NOMO-1 treated with dmso at 0.1 percent for 144 hours (cell line): Measurements from ENCODE around the gene DPYD.

Experiments used
- DNase-seq: peaks from one replicate; lab custom pipeline; 2025; ENCODE audit not compliant: unreplicated experiment; lab: John Stamatoyannopoulos, UW

The DPYD gene

DNA sequence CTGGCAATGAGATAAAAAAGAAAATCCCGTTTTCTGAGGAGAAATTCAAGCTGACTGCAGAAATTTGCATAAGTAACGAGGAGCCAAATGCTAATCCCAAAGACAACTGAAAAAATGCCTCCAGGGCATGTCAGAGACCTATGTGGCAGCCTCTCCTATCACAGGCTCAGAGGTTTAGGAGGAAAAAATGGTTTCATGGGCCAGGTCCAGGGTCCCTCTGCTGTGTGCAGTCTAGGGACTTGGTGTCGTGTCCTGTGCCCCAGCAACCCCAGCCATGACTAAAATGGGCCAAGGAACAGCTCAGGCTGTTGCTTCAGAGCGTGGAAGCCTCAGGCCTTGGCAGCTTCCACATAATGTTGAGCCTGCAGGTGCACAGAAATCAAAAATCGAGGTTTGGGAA is 456.5 kb downstream of the DPYD start:
- no peak for DNase-seq

DNA sequence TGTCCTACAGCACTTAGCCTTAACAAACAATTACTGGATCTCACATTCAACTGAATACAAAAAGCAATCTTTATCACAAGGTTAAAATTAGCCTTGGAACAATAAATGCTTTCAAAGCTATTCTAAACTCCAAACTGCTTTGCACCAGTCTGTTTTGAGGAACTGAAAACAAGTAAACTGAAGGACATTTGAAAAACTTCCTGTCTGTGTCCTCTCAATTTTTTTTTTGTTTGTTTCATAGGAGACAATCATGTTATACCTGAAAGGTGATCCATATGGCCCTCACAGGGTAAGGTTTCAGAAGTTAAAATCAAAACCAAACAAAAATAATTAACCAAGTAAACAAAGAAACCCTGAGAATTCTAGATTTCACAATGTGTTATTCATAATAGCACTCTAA is 459.1 kb downstream of the DPYD start:
- DNase-seq = no peak

DNA sequence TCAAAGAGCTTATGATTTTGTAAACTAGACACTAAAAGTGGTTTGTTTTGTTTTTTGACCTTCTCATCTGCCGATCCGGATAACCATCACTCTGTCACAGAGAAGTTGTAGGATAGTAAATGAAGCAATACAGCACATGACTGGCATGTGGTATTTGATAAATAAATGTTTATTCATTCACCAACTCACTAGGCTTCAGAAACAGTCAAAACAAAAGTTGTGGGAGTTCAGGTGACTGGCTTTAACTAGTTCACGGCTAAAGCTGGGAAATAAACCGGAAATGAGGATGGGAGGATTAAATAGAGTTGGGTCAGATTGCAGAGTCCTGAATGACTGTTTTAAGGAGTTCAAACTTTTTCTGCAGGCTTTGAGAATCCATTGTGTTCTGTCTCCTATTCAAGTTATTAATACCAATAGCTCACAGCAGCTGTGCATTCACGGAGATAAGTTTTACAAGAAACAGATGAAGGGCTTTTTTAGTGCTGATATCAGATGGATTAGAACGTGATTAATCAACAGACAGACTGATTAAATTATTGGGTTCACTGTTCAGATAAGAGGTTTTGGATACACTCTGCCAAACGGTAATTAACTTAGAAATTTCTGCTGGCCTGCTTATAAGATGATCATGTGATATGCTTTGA is 463.3 kb downstream of the DPYD start:
- DNase-seq = no peak

DNA sequence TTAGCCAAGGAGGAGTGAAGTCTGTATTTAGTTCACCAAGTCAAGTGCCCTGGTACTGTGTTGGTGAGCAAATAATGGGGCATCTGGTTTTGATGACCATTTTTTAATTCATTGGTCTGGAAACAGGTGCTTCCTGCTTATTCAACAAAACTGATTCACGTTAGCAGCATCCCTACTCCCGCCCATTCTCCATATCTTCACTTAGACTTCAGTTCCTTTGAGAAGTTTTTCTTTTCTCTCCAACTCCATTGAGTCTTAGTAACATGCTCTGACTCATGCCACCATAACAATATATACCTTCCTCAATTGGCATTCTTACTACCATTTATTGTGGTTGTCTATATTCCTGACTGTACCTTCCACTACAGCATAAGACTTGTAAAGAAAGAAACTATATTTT is 468.9 kb downstream of the DPYD start:
- no peak for DNase-seq

DNA sequence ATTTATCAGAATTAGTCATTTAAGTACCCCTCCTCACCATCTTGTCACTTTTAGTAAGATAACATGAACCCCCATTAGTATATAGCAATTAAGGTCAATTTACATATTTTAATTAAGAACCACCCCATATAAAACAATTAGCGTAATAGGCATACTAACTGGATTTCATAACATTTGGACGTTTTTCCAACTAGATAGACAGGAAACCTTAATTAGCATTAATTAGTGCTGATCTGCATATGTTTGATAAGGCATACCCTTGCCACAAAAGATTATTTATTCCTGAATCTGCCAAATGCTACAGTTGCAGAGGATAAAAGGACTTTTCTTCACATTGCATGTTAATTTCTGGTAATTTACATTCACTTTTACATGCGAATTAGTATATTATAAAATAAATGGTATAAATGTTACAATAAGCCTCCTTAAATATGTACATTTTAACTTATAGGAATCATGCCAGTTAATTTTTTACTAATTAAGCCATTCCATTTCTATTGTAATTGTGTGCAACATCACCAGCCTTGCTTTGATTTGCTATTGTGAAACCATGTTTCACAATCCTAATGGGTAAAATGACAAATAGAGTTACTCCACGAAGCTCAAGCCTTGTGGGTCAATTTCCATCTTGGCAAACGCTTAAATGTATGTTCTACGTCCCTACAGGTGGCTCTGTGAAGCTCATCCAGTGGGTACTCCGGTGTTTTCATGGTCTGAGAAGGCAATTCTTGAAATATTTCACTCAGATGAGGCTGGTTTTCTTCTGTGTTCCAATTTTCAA is 469.6 kb downstream of the DPYD start:
- DNase-seq = no peak

DNA sequence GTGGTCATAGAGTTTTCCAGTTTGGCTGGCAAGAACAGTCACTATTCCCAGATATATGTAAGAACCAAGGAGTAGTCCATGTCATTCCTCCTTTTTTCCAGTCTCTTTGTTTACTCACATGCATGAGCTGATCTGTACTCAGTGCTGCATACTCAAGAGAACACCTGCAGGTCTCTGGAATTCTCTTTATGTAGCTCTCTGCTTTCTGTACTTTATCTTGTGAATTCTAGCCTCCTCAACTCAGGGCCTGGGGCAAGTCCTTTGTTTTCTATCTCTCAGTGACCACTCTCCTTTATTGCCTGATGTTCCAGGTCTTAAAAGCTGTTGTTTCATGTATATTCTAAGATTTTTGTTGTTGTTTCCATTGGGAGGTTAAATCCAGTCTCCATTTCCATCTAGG is 478.9 kb downstream of the DPYD start:
- no peak for DNase-seq

DNA sequence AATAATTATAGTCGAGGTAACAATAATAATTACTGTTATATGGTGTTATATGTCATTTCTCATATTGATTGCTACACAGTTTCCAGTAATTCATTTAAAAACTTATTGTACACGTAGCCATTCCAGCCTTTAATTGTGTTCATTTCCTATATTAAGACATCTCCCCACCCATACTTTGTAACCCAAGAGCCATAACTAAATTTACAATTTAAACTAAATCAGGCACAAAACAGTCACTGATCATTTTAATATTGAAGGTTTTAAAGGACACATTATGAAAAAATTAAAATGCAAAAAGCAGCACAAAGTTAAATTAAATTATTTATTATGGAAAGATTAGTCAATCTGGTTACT is 487.0 kb downstream of the DPYD start:
- no peak for DNase-seq

DNA sequence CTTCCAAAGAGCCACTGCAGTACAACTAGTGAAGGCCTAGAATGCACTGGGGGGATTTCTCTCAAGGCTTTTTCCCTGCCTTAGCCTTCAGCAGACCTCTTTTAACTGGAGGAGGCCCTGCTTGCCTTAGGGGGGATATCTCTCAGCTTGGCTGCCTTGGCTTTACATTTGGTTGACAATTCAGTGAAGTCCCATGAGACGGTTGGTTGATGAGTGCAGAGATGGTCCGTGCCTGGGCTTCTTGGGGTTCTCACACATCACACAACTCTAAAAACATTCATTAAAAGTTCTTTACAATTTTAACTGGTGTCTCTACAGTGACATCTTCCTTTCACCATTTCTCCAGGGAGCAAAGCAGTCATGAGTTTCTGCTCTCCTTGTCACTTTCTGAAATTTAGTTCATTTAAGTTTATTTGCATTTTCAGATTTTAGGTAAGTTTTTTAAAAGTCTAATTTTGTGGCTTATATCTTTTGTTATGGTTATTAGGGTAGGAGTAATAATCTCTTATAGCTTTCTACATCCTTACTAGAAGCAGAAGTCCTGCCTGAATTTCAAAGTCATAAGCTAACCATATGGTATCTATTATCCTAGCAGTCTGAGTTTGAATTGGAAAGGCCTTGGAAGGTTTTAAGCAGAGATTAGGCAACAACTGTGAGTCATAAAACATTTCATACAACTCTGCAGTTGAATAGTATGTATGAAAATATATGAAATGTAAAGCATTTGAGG is 487.6 kb downstream of the DPYD start:
- no peak for DNase-seq

DNA sequence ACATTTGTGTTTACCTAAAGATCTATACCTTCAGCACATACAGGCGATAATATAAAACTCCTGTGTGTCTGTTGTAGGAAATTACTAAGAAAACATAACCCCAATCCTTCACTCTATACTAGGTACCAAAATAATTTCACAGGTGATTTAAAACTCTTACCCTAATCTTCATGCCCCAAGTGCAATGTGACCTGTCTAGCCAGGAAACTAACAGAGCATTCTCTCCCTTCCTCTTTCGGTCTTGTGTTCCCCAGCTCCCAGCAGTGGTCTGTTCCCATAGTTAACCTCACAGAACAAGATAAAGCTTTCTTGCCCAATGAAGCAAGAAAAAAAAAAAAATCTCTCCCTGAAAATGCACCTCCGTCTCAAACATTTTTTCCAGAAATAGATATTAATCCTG is 493.5 kb downstream of the DPYD start:
- DNase-seq = no peak

DNA sequence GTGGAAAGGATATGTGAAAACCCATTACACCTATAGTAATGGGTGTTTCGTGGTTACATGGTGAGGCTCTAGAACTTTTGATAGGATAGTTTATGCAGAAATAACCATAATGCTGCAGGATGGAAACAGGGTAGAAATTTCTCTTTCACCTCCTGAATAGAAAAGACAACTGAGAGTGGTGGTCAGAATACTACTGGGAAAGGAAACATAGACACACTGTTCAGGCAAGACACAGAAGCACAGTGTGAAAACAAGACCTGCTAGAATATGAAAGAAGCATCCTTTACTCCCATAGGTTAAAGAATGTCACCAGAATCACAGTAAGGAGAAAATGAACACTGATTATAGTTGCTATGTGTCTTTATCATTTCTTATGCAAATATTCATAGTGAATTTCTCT is 496.6 kb downstream of the DPYD start:
- no peak for DNase-seq

DNA sequence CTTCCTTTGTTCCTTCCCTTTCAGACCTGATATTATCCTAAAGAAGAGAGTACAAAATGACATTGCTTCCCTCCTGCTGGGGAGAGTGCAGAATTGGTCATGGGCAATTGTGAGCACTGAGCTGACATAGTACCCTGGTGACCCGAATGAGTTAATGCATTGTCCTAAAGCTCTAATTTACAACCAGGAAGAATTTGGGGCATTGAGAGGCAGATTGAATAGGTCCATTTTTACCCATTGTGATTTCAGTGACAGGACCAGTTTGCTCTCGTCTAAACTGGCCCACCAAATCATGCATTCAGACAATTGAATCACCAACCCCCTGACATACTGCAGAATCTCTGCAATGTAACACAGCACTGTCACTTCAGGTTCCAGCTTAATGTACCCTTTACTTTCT is 497.4 kb downstream of the DPYD start:
- no peak for DNase-seq

DNA sequence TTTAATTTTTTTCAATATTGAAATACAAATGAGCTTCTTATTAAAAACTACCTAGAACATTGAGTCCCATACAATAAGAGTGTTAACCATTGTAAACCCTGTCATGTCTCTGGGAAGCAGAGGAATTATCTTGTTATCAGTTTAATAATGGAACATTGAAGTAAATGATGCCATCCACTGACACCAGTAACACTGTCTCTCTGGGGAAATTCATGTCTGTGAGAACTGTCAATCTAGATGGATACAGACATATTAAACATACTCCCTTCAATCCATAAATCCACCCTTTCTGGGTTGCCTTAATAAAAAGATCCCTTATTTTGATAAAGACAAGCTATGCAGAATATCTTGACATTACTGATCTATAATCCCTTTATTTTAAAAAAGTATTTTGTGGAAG is 503.2 kb downstream of the DPYD start:
- DNase-seq = no peak

DNA sequence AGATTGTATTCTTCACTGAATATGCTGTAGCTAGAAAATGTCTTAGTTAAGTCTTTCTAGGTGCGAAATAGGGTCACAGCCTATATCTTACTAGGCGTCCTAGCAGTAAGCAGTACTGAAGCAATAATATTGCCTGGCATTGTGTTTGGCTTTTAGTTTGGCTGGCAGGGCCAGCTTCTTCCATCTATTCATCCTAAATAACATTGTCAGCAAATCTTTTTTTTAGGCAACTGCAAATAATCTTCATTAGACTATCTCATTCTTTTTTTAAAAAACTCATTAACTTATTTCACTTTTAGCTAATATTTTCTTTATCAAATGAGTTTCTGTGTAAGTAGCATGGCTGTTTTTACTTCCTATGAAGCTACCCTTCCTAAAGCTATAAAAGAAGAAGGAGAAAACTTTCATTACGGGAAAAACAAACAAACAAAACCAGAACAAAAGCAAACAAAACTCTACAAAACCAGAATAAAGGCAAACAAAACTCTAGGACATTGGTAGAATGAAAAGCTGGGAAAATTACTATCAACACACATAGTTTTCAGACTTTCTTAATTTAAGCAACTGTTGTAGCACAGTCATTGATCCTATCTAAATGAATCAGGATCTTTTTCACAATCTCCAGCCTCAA is 506.0 kb downstream of the DPYD start:
- no peak for DNase-seq

DNA sequence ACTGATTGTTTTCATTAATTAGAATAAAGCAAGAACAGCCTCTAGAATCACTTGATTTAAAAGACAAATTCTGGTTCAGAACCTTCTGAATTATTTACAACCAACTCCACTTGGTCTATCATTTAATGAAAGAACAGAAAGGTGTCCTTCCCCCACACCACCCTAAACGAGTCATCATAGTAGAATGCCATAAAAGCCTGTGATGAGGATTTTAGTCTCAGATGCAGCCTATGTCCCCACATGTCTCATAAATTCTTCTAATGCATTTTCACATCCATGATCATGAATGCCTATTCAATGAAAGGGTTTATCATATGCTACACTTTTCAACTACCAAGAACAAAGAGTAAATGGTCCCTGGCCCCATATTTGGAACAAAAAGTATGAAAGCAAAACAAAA is 508.1 kb downstream of the DPYD start:
- DNase-seq = no peak

DNA sequence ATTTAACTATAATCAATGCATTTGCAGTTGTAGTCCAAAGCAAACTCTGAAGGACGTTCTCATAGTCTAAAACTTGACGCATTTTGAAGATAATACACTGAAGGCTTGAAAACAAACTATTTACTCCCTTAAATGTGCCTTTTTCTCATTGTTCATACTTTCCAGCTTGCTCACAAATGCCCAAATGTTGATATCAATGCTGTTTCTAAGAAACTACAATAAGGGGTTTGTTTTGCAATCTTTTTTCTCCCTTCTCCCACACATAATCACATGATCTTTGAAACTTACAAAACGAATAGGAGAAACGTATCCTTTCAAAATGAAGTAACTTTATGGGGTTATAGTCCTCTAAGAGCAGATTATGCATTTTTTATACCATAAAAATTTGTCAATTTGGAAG is 508.7 kb downstream of the DPYD start:
- no peak for DNase-seq

DNA sequence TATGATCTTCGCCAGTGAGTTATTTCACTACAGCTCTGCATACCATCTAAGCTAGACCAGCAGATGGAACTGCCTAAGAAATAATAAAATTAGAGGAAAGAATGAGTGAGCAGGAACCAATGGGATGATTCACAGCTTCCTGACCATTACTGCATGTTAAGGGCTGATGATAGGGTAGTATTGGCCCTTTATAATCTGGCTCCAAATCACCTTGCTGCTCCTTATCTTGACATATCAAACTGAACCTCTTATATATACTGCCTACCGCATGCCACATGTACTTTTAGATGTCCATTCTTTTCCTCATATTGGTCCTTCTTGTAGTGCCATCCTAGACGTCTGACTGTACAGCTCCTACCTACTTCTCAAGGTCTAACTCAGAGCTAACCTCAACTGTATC is 524.4 kb downstream of the DPYD start:
- no peak for DNase-seq

DNA sequence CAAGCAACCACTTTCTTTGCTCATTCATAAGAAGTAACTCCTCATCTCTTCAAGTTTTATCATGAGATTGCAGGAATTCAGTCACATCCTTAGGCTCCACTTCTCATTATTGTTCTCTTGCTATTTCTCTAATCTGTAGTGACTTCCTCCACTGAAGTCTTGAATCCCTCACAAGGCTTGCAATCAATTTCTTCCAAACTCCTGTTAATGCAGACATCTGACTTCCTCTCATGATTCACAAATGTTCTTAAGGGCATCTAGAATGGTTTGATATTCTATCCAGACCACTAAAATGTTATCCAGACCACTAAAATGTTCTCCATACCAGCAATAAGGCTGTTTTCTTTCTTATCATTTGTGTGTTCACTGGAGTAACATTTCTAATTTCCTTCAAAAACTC is 528.1 kb downstream of the DPYD start:
- no peak for DNase-seq

DNA sequence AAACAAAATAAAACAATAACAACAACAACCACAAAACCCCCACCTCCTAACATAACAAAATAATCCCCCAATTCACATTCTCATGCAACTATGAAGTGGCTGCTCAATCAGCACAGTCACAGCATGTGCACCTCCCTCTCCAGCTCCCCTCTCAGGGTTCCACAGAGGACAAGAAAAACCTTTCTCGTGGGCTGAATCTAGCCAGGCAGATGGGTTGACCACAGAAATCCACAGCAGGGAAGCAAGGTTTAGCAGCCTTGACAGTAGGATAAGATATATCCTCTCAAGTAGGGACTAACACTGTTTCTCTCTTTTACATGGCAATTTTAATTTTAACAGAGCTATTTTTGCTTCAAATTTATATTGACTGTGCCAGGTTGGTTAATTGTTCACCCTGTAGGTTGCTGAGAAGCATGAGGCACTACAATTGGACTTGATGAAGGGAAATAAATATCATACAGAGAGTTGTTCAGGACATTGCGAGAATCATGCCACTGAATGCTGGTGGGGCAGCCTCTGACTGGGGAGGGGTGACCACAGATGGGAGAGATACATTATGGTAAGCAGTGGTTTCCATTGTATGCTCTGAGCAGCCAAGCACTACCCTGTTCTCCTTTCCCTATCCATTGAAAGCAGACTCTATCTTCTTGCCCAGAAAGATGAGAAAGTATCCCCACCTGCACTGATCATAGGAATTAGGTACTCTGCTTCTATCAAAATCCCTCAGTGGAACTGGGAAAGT is 535.1 kb downstream of the DPYD start:
- DNase-seq = no peak

DNA sequence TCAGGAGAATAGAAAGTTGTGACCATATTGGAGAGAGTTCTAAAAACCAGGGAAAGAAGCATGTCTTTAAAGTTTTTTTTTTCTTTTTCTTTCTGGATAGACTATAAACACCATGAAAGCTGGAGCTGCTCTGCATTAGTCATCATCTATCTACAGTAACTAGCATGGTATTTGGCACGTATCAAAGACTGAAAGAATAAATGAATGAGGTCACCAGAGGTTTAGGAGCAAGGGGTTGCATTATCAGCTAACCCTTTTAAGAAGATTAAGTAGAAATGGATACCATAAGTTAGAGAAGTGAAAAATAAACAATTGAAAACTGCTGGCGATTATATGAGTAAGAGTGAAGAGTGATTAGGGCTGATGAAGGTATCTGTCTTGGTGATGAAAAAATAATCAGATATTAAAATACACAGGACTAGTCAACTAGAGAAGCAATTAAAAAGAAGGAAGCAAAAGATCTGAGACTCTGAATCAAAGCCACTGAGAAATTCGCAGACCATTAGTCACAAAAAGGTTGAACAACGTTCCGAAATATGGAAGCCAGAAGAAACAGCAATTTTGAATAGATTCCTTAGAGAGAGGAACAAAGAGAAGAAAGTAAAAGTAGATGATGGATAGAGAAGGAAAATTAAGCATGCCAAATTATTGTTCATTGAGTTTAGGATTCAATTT is 536.4 kb downstream of the DPYD start:
- DNase-seq = no peak

DNA sequence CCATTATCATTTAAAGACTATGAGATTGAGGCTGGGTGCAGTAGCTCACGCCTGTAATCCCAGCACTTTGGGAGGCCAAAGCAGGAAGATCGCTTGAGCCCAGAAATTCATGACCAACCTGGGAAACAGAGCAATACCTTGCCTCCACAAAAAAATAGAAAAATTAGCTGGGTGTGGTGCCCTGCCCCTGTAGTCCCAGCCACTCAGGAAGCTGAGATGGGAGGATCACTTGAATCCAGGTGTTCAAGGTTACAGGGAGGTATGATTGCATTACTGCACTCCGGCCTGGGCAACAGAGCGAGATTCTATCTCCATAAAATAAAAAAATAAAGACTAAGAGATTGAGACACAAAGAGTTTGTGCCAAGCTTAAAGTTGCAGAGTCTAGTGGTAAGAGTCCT is 537.0 kb downstream of the DPYD start:
- DNase-seq = no peak

DNA sequence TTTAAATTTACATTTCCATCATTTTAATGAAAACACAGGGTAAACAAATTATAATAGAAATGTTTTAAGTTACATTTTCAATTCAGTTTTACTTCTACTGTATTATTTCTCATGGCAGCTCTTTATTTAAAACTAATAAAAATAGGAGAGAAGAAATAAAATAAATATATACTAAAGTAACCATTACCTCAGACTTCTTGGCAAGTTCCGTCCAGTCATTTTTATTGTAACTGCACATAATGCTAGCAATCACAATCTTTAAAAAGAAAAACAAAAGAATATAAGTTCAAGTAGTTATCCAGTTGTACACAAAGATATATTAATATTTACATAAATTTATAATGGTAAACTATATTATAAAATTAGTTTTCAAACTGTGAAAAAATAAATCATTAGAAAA is 538.6 kb downstream of the DPYD start:
- DNase-seq = no peak
